Activated T-cell treated with anti-CD3 and anti-CD28 coated beads for 24 hours (primary cell): ENCODE results near the gene MARS2.
"Not testable (repeated sequence)": the region's sequence is repeated elsewhere in the genome, so short reads cannot be mapped to it uniquely, and the experiment has no call there.

ENCODE experiments used
- DNase-seq: peaks from one replicate; pipeline ENCODE4 v3.0.0-alpha.2; 2020; ENCODE audit warnings: low read depth

Gene MARS2

GRCh38 chr2:197706839-197707207 lies 1.7 kb downstream of the MARS2 start:
- DNase-seq, result no peak

- no peak for DNase-seq
Observed at GRCh38 chr2:197707316-197708213, 2.4 kb downstream of the MARS2 start.

- no peak for DNase-seq
Observed at GRCh38 chr2:197708331-197708730, 3.2 kb downstream of the MARS2 start.

- DNase-seq, result not testable (repeated sequence)
Observed at GRCh38 chr2:197709140-197709539, 4.0 kb downstream of the MARS2 start.

- DNase-seq, result no peak
Observed at GRCh38 chr2:197710424-197711042, 5.4 kb downstream of the MARS2 start.

GRCh38 chr2:197711578-197711977 lies 6.4 kb downstream of the MARS2 start:
- DNase-seq, result no peak

GRCh38 chr2:197713271-197713670 lies 8.1 kb downstream of the MARS2 start:
- no peak for DNase-seq

GRCh38 chr2:197717863-197718262 lies 12.7 kb downstream of the MARS2 start:
- no peak for DNase-seq

GRCh38 chr2:197727011-197727410 lies 21.8 kb downstream of the MARS2 start:
- no peak for DNase-seq

GRCh38 chr2:197728555-197729544 lies 23.7 kb downstream of the MARS2 start:
- DNase-seq, result not testable (repeated sequence)

GRCh38 chr2:197740200-197740599 lies 35.0 kb downstream of the MARS2 start:
- no peak for DNase-seq
